ENCODE results near the gene CENPB.

- TF ChIP-seq CTCF (IDR thresholded peaks at IDR 0.05) (no peak), POLR2A (IDR thresholded peaks at IDR 0.05) (no peak)
These were observed 34.6 kb upstream of the CENPB start for GRCh38 chr20:3820901-3821727.

All from thyroid gland (tissue), 4 donors.